ENCODE measurements around the gene ALDH1A3. TPM values are rescaled to one million over a fixed set of nuclear protein-coding genes. Genes with fewer than 3 reads are reported as not detected.

ALDH1A3 gene
- total and polyA plus RNA-seq, 2 of the 4 experiments (the other 2 are of a cell fraction) = 3.1 to 5.0 TPM

DNA sequence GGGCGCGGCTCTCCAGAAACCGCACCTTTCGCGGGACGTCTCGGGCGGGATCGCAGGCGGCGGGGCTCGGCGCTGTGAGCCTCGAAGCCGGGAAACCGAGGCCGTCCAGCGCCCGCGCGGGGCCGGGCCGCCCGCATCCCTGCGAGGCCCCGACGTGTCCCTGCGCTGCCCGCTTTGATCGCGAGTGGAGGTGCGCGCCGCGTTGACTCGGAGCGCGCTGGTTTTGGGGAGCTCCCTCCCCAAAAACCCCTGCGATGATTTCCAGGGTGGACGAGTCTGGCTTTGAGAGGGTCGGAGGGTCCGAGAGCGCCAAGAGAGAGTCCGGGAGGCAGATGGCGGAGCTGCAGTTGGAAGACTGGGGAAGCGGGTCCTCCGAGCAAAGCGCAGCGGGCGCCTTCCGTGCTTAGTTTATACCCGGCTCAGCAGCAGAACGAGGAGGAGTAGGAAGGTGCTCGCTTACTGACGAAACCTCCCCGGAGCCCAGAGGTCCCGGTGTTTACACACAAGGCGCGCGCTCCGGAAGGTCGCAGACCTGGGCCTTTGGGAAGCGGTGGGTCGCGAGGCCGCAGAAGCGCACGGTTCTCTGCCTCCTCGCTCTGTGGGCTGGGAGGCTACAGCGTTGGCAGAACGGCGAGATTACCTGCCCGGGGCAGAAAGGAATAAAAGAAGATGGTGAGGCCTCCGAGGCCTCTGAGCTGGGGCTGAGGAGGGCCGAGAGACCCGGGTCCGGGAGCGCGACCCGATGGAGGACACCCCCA, 687 bp downstream of the ALDH1A3 start:
- BruUV-seq (replicated peaks) = no TSS peak
- CTCF ChIA-PET = no interaction called here

More for the DNA sequence above, 687 bp downstream of the ALDH1A3 start:
- Histone ChIP-seq H3K27ac (ENCODE audit: insufficient read depth, low read length) (no peak overlapping the region), H3K4me3 (ENCODE audit: insufficient read depth, low read depth, low read length) (peak overlapping the region; percentile 63; the same call in 1 of the 2 replicates), H3K23ac (ENCODE audit: low read depth, low read length) (no peak overlapping the region), H4K20me1 (ENCODE audit: insufficient read depth, low read length) (no peaks in the 10 kb centered on the region), H3K4me1 (ENCODE audit: control insufficient read depth, insufficient read depth, low read length) (no peaks in the 10 kb centered on the region; the same call in 1 of the 2 replicates), H3K9ac (ENCODE audit: low read depth, low read length) (no peak overlapping the region), H3K9me3 (ENCODE audit: control insufficient read depth, insufficient read depth, low read length) (no peaks in the 10 kb centered on the region), H2AK5ac (ENCODE audit: low read depth, low read length) (no peak overlapping the region), H3K79me1 (ENCODE audit: low read depth in 1 of 2, low read length in 2 of 2) (no peaks in the 10 kb centered on the region), H3K9me1 (ENCODE audit: insufficient read depth, low read length) (0 out of 2 replicates have a peak, but pooled peaks cover 2% of the 10 kb centered on the region), H3K56ac (ENCODE audit: extremely low read depth, insufficient read depth, low read length) (no peak overlapping the region), H2BK120ac (ENCODE audit: low read depth, low read length) (no peak overlapping the region), H2BK15ac (ENCODE audit: low read depth, low read length) (no peak overlapping the region), H3K27me3 (ENCODE audit: control insufficient read depth, insufficient read depth, low read length) (peaks cover 66% of the 10 kb centered on the region), H4K8ac (ENCODE audit: low read depth in 2 of 2, low read length in 2 of 2) (no peak overlapping the region), H3K4me2 (ENCODE audit: low read depth, low read length) (no peak overlapping the region; the same call in 1 of the 2 replicates), H2AFZ (replicated peaks; ENCODE audit: low read length, poor library complexity) (peak overlapping the region; percentile 71), H3K4ac (ENCODE audit: low read depth, low read length) (no peak overlapping the region), H4K91ac (ENCODE audit: insufficient read depth, low read depth, low read length) (no peak overlapping the region), H3K18ac (ENCODE audit: low read depth, low read length) (no peak overlapping the region), H2BK5ac (ENCODE audit: low read depth, low read length, poor library complexity, severe bottlenecking) (no peak overlapping the region), H4K5ac (ENCODE audit: low read depth, low read length) (no peak overlapping the region), H2BK20ac (ENCODE audit: low read depth, low read length) (no peak overlapping the region), H3K14ac (replicated peaks; ENCODE audit: low read depth, low read length) (no peak overlapping the region), H3K36me3 (ENCODE audit: control insufficient read depth, insufficient read depth, low read length) (no peaks in the 10 kb centered on the region), H2AK9ac (replicated peaks; ENCODE audit: low read depth, low read length, poor library complexity) (peak overlapping the region; percentile 28)
- no peak for TF ChIP-seq ELK1 (IDR thresholded peaks at IDR 0.05; ENCODE audit: borderline replicate concordance, low read depth, low read length)
- TF ChIP-seq RCOR1 (IDR thresholded peaks at IDR 0.05; ENCODE audit: insufficient replicate concordance, low read length) = no peak
- no peak for TF ChIP-seq MXI1 (IDR thresholded peaks at IDR 0.05; ENCODE audit: borderline replicate concordance, low read depth, low read length)
- no peak for TF ChIP-seq RAD21 (IDR thresholded peaks at IDR 0.05; ENCODE audit: low read length)
- TF ChIP-seq POLR2A (IDR thresholded peaks at IDR 0.05; ENCODE audit: low read depth, low read length) = no peak
- no peak for TF ChIP-seq CHD1 (IDR thresholded peaks at IDR 0.05; ENCODE audit: low read depth, low read length)
- TF ChIP-seq MAFK (IDR thresholded peaks at IDR 0.05; ENCODE audit: low read depth, low read length) = no peak
- no peak for TF ChIP-seq RFX5 (IDR thresholded peaks at IDR 0.05; ENCODE audit: low read depth, low read length)
- TF ChIP-seq SMC3 (IDR thresholded peaks at IDR 0.05; ENCODE audit: low read depth, low read length) = no peak
- intact Hi-C loops (cut with micrococcal nuclease) (no loop called here), dilution Hi-C loops (cut with HindIII; ENCODE audit: low sequenced_read_pairs, unreplicated experiment) (no loop called here), in situ Hi-C loops (cut with MboI; ENCODE audit: low sequenced_read_pairs) (no loop called here)
- ATAC-seq (ENCODE audit: low read depth) (no peak), DNase-seq (no peak)
- POLR2A ChIA-PET (ENCODE audit: unreplicated experiment) = no interaction called here
- WGBS, 2 experiments (ENCODE audit: extremely low coverage in 2 of 2, insufficient read length in 1 of 2) = 29% methylated on average over 22 of the region's 80 CpGs; no CpG with 5 or more reads in 1 of the 2 experiments

Data from IMR-90 (cell line).